ENCODE data around the gene CHCHD3. TPM values are rescaled to one million over a fixed set of nuclear protein-coding genes. Genes with fewer than 3 reads are reported as not detected.

The CHCHD3 gene
- total RNA-seq, 3 donors from 2014 or later: 71.9 to 76.4 (median 72.9) TPM

- intact Hi-C loops (cut with DNase I, micrococcal nuclease): no loop called here
- Histone ChIP-seq H3K36me3 (ENCODE audit: low read depth) (no peaks in the 10 kb centered on the region), H3K4me3 (no peak overlapping the region), H3K4me1 (ENCODE audit: low read depth) (no peaks in the 10 kb centered on the region), H3K9me3 (no peaks in the 10 kb centered on the region)
- TF ChIP-seq CTCF (IDR thresholded peaks at IDR 0.05): no peak
- no peak for DNase-seq
- ATAC-seq: no peak
These were observed 330.6 kb downstream of the CHCHD3 start for GRCh38 chr7:132751244-132751647.

GRCh38 chr7:132750530-132751217 is 331.2 kb downstream of the CHCHD3 start:
- DNase-seq (no peak), ATAC-seq (no peak)
- no peak overlapping the region for H3K4me3 ChIP-seq
- TF ChIP-seq CTCF (IDR thresholded peaks at IDR 0.05): no peak
- H3K4me1 ChIP-seq (ENCODE audit: low read depth): no peaks in the 10 kb centered on the region
- H3K36me3 ChIP-seq (ENCODE audit: low read depth): no peaks in the 10 kb centered on the region
- H3K9me3 ChIP-seq: no peaks in the 10 kb centered on the region
- intact Hi-C loops (cut with DNase I, micrococcal nuclease): no loop called here

- DNase-seq: no peak
- TF ChIP-seq CTCF (IDR thresholded peaks at IDR 0.05): no peak
- Histone ChIP-seq H3K4me1 (ENCODE audit: low read depth) (no peaks in the 10 kb centered on the region), H3K9me3 (no peaks in the 10 kb centered on the region), H3K36me3 (ENCODE audit: low read depth) (no peaks in the 10 kb centered on the region), H3K4me3 (no peak overlapping the region)
- intact Hi-C loops (cut with DNase I, micrococcal nuclease): no loop called here
- no peak for ATAC-seq
These were observed 331.8 kb downstream of the CHCHD3 start for GRCh38 chr7:132750096-132750495.

- intact Hi-C loops (cut with DNase I, micrococcal nuclease): no loop called here
- no peak for ATAC-seq
- Histone ChIP-seq H3K4me1 (ENCODE audit: low read depth) (no peaks in the 10 kb centered on the region), H3K4me3 (no peak overlapping the region), H3K9me3 (peaks cover 8% of the 10 kb centered on the region), H3K36me3 (ENCODE audit: low read depth) (no peaks in the 10 kb centered on the region)
- TF ChIP-seq CTCF (IDR thresholded peaks at IDR 0.05): no peak
- DNase-seq: no peak
These were observed 336.4 kb downstream of the CHCHD3 start for GRCh38 chr7:132745510-132745909.

GRCh38 chr7:132743974-132744373 is 337.9 kb downstream of the CHCHD3 start:
- no peak for ATAC-seq
- Histone ChIP-seq H3K4me1 (ENCODE audit: low read depth) (no peaks in the 10 kb centered on the region), H3K9me3 (peaks cover 8% of the 10 kb centered on the region), H3K36me3 (ENCODE audit: low read depth) (no peaks in the 10 kb centered on the region), H3K4me3 (no peak overlapping the region)
- intact Hi-C loops (cut with DNase I, micrococcal nuclease): no loop called here
- no peak for TF ChIP-seq CTCF (IDR thresholded peaks at IDR 0.05)
- DNase-seq: no peak

All from mucosa of descending colon (tissue), 3 donors.